SJSA1 (cell line): ENCODE measurements around the gene TTLL9. TPM values are rescaled to one million over a fixed set of nuclear protein-coding genes. Genes with fewer than 3 reads are reported as not detected.
"Not testable (repeated sequence)": the region's sequence is repeated elsewhere in the genome, so short reads cannot be mapped to it uniquely, and the experiment has no call there.

Experiments used
- DNase-seq, 2 experiments: peaks; one replicate each; pipeline ENCODE4 v3.0.0-alpha.2; 2015 to 2020; ENCODE audit warnings: low spot score in 2 of 2, low read depth in 1 of 2
- H3K27ac ChIP-seq: fragments of 250-450 bp; sonication (Bioruptor Pico); 2 replicates; pipeline ENCODE4 v1.5.1; 2020; ENCODE audit warnings: mild to moderate bottlenecking, moderate library complexity
- H3K27me3 ChIP-seq: fragments of 250-450 bp; sonication (Bioruptor Pico); replicated peaks from 2 replicates; pipeline ENCODE4 v1.5.1; 2020; ENCODE audit warnings: mild to moderate bottlenecking, moderate library complexity
- H3K36me3 ChIP-seq: fragments of 250-450 bp; sonication (Bioruptor Pico); 2 replicates; pipeline ENCODE4 v1.5.1; 2020; ENCODE audit warnings: mild to moderate bottlenecking
- H3K4me1 ChIP-seq: fragments of 250-450 bp; sonication (Bioruptor Pico); replicated peaks from 2 replicates; pipeline ENCODE4 v1.6.1; 2021; ENCODE audit warnings: mild to moderate bottlenecking
- H3K4me3 ChIP-seq: fragments of 250-450 bp; sonication (Bioruptor Pico); 2 replicates; pipeline ENCODE4 v1.5.1; 2020; ENCODE audit warnings: mild to moderate bottlenecking
- H3K9me3 ChIP-seq: fragments of 250-450 bp; sonication (Bioruptor Pico); replicated peaks from 2 replicates; pipeline ENCODE4 v1.5.1; 2020; ENCODE audit warnings: mild to moderate bottlenecking
- total RNA-seq: library from RNA; depleted of rRNA; stranded (reverse); fragments of >200 nt; shearing (Covaris generic); gene quantifications from 2 replicates; pipeline ENCODE4 v1.2.3, GENCODE V29; 2014

Gene TTLL9
- total RNA-seq, 1 experiment from 2014 or later: not detected

DNA sequence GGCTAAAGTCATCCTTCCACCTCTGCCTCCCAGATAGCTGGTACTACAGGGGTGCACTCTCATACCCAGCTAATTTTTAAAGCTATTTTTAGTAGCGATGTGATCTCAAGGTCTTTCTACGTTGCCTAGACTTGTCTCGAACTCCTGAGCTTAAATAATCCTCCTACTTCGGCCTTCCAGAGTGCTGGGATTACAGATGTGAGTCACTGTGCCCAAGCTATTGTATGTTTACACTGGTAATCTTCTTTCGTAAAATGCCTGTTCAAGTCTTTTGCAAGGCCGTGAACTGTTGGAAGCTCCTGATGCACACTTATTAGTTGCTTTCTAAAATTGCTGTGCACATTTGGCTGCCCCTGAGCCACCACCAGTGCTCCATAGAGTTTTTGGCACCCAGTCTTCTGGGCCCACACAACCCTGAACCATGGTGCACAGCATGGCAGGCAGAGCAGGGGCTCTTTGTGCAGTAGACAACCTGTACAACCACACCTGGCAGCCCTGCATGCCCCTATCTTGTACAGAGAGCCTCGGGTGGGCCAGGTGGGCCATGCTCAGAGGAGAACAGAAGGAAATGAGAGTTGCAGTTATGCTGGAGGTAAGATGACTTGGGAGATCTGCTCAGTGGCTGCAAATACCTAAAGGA lies 48.2 kb downstream of the TTLL9 start:
- no peak for DNase-seq
- H3K27me3 ChIP-seq: no peaks in the 10 kb centered on the region
- no peaks in the 10 kb centered on the region for H3K9me3 ChIP-seq
- no peaks in the 10 kb centered on the region for H3K4me1 ChIP-seq
- no peak overlapping the region for H3K4me3 ChIP-seq
- H3K36me3 ChIP-seq: no peaks in the 10 kb centered on the region
- no peak overlapping the region for H3K27ac ChIP-seq

DNA sequence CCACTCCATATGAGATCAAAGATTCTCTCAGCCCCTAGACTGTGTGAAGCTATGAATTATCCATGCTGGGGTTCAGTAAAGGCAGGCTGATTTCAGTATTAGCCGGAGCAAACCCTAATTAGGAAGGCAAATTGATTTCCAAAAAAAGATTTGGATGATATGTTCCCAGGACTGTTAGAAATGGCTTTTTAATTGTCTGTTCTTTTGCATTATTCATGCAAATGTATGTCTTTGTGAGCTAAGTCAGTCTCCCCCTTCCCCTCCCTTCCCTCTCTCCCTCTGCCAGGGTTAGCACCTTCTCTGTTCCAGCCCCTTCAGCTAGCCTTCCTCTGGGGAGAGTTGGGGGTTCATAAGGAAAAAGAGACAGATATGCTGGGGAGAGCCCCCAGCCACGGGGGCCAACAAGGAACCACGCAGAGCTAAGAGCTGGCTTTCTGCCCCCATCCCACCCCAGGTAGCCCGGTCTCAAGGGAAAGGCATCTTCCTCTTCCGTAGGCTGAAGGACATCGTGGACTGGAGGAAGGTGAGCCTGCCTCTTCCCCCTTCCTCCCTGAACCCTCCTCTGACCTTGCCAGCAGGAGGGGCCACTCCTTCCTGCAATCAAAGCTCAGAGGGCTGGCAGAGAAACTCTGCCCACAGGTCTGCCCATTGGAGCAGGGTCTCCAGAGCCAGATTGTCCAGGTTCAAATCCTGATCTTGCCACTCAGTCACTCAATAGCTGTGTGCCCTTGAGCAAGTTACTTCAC lies 49.1 kb downstream of the TTLL9 start:
- DNase-seq: no peak
- H3K27ac ChIP-seq: no peak overlapping the region
- no peaks in the 10 kb centered on the region for H3K4me1 ChIP-seq
- H3K36me3 ChIP-seq: no peaks in the 10 kb centered on the region
- no peaks in the 10 kb centered on the region for H3K9me3 ChIP-seq
- H3K27me3 ChIP-seq: no peaks in the 10 kb centered on the region
- no peak overlapping the region for H3K4me3 ChIP-seq

DNA sequence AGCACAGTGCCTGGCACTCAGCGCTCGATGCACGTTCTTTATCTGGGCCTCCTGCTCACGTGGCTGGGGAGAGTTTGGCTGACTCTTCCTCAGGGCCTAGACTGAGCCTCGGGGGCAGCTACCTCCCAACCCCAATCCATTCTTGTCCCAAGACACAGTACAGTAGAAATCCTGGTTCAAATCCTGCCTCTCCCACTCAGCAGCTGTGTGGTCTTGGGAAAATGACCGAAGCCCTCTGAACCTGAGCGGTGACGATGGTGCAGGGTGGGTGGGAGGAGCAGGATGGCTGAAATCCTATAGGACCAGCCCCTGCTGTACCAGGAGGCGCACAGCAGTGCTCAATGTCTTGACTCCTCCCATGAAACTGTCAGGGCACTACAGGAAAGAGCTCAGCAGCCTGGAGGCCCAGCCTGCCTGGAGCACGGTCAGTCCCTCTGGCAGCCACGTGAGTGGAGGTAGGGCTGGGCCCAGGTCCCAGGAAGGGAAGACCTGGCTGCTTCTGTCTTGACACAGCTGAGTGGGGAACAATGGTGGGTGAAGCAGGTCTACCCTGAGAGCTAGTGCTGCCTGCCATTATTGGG lies 49.9 kb downstream of the TTLL9 start:
- Histone ChIP-seq H3K36me3 (no peaks in the 10 kb centered on the region), H3K4me1 (no peaks in the 10 kb centered on the region), H3K4me3 (no peak overlapping the region), H3K27ac (no peak overlapping the region), H3K9me3 (no peaks in the 10 kb centered on the region), H3K27me3 (peaks cover 2% of the 10 kb centered on the region; the same call in 1 of the 2 replicates)
- no peak for DNase-seq

DNA sequence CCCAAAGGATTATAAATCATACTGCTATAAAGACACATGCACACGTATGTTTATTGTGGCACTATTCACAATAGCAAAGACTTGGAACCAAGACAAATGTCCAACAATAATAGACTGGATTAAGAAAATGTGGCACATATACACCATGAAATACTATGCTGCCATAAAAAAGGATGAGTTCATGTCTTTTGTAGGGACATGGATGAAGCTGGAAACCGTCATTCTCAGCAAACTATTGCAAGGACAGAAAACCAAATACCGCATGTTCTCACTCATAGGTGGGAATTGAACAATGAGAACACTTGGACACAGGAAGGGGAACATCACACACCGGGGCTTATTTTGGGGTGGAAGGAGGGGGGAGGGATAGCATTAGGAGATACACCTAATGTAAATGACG lies 51.0 kb downstream of the TTLL9 start:
- H3K4me1 ChIP-seq, H3K27ac ChIP-seq, H3K9me3 ChIP-seq, H3K36me3 ChIP-seq, H3K27me3 ChIP-seq, H3K4me3 ChIP-seq, DNase-seq: not testable (repeated sequence)

DNA sequence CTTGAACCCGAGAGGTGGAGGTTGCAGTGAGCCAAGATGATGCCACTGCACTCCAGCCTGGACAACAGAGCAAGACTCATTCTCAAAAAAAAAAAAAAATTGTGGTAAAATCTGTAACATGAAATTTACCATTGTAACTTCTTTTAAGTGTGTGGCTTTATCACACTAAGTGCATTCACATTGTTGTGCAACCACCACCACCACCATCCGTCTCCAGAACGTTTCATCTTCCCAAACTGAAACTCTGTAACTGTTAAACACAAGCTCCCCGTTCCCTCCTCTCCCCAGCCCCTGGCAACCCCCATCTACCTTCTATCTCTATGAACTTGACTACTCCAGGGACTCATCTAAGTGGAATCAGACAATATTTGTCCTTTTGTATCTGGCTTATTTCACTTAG lies 51.7 kb downstream of the TTLL9 start:
- DNase-seq: no peak
- Histone ChIP-seq H3K9me3 (no peaks in the 10 kb centered on the region), H3K4me3 (no peak overlapping the region), H3K27ac (no peak overlapping the region), H3K36me3 (no peaks in the 10 kb centered on the region), H3K27me3 (peaks cover 4% of the 10 kb centered on the region; the same call in 1 of the 2 replicates), H3K4me1 (no peaks in the 10 kb centered on the region)

GRCh38 chr20:31922588-31922987 lies 52.2 kb downstream of the TTLL9 start:
- H3K27me3 ChIP-seq: peaks cover 4% of the 10 kb centered on the region; the same call in 1 of the 2 replicates
- no peaks in the 10 kb centered on the region for H3K36me3 ChIP-seq
- H3K4me3 ChIP-seq: no peak overlapping the region
- no peaks in the 10 kb centered on the region for H3K9me3 ChIP-seq
- no peak overlapping the region for H3K27ac ChIP-seq
- no peak for DNase-seq
- H3K4me1 ChIP-seq: no peaks in the 10 kb centered on the region

DNA sequence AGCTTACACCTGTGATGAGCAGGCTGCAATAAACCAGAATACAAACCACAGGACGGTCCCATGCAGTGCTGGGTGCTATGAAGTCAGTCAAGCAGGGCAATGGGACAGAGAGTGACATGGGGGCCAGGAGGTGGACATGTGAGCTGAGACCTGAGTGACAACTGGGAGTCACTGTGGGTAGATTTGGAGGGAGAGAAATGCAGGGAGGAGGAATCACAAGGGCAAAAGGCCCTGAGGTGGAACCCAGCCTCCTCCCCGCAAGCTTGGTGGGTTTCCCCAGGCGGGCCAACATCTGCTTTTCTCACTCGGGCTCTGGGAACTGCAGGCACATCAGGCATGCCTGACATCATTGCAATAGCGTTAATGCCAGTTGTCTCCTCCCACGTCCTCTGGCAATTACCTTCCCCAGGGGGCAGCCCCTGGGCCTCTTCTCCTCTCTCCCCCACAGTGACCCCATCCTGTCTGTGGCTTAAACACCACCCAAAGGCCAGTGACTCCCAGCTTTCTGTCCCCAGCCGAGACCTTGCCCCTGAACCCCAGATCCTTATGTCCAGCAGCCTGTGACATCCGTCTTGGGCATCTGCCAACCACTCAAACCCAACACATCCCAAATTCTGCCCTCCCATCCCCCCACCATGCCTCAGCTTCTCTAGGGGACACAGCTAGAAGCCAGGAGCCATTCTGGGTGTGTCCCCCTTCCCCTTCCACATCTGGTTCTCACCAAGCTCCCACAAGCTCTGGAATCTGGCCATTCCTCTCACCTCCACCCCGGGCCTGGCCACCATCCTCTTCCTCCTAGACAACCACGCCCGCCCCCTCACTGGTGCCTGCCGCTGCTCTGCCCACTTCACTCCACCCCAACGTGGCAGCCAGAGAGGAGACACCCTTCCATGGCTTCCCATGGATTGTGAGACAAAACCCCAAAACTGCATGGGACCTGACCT lies 53.2 kb downstream of the TTLL9 start:
- H3K27ac ChIP-seq: no peak overlapping the region
- no peak overlapping the region for H3K4me3 ChIP-seq
- no peaks in the 10 kb centered on the region for H3K36me3 ChIP-seq
- peaks cover 10% of the 10 kb centered on the region; the same call in 1 of the 2 replicates for H3K27me3 ChIP-seq
- no peaks in the 10 kb centered on the region for H3K9me3 ChIP-seq
- DNase-seq: no peak
- no peaks in the 10 kb centered on the region for H3K4me1 ChIP-seq

DNA sequence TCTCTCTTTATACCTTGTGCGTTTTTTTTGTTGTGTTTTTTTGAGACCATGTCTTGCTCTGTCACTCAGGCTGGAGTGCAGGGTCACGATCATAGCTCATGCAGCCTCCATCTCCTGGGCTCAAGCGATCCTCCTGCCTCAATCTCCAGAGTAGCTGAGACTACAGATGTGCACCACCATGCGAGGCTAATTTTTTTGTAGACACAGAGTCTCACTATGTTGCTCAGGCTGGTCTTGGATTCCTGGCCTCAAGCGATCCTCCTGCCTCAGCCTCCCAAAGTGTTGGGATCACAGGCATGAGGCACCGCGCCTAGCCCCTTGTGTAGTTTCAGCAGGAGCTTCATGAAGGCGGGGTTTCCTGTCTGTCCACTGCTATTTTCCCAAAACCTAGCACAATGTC lies 54.1 kb downstream of the TTLL9 start:
- DNase-seq: no peak
- no peaks in the 10 kb centered on the region for H3K4me1 ChIP-seq
- H3K9me3 ChIP-seq: no peaks in the 10 kb centered on the region
- no peak overlapping the region for H3K4me3 ChIP-seq
- H3K36me3 ChIP-seq: no peaks in the 10 kb centered on the region
- peaks cover 14% of the 10 kb centered on the region; the same call in 1 of the 2 replicates for H3K27me3 ChIP-seq
- no peak overlapping the region for H3K27ac ChIP-seq

DNA sequence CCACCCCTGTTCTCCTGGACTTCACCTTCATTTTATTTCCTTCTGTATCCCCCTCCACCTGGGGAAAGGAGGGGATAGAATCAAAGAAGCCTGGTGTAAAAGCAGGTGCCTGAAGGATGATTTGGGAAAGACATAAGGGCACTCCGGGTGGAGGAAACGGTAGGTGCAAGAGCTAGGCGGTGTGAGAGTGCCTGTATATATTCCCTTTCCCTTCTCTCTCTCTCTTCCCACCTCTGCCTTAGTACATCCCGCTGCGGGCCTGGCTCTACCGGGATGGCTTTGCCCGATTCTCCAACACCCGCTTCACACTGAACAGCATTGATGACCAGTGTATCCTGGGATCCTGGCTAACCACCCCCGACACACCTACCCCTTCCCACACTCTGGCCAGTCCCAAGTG lies 55.2 kb downstream of the TTLL9 start:
- Histone ChIP-seq H3K27me3 (peaks cover 18% of the 10 kb centered on the region; the same call in 1 of the 2 replicates), H3K9me3 (no peaks in the 10 kb centered on the region)

DNA sequence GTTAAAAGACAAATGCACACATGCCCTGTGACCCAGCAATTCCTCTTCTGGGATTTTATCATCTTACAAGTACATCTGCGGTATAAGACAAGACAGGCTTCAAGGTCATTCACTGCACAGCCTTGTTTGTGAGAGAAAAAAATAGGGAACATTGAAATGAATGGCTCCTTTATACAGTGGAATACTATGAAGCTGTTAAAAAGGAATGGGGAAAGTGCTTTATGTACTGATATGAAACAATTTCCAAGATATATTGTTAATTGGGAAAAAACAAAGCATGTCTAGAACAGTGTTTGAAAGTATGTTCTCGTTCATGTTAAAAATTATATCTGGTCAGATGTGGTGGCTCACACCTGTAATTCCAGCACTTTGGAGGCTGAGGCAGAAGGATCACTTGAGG lies 56.1 kb downstream of the TTLL9 start:
- DNase-seq: no peak
- no peaks in the 10 kb centered on the region for H3K4me1 ChIP-seq
- H3K27me3 ChIP-seq: peaks cover 19% of the 10 kb centered on the region; the same call in 1 of the 2 replicates
- H3K27ac ChIP-seq: no peak overlapping the region
- no peaks in the 10 kb centered on the region for H3K36me3 ChIP-seq
- H3K9me3 ChIP-seq: no peaks in the 10 kb centered on the region
- no peak overlapping the region for H3K4me3 ChIP-seq

More for the DNA sequence above, 55.2 kb downstream of the TTLL9 start:
- Histone ChIP-seq H3K4me3 (no peak overlapping the region), H3K27ac (no peak overlapping the region), H3K4me1 (no peaks in the 10 kb centered on the region), H3K36me3 (no peaks in the 10 kb centered on the region)
- DNase-seq: no peak

DNA sequence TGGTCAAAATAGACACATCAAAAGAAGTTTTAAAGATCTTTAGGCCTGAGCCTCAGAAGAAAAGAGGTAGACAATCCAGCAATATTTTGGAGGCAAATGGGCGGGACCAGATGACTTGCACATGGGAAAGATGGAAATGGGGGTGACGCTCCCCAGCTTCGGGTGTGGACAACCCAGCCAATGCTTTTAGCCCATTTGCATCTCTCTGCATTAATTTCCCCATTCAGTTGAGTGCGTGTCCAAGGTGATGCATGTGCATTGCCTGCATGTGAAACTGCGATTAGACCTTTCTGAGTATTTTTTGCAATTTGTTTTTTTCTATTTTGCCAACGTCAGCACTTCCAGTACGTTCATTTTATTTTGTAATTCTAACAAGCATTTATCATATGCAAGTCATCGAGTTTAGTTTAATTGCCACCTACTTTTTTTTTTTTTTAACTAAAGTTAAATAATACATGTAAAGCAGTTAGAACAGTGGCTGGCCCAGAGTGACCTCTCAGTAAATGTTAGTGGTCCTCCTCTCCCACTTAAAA lies 57.3 kb downstream of the TTLL9 start:
- Histone ChIP-seq H3K4me1 (no peaks in the 10 kb centered on the region), H3K9me3 (no peaks in the 10 kb centered on the region), H3K27me3 (peaks cover 19% of the 10 kb centered on the region; the same call in 1 of the 2 replicates), H3K27ac (no peak overlapping the region), H3K4me3 (no peak overlapping the region), H3K36me3 (no peaks in the 10 kb centered on the region)
- no peak for DNase-seq

- not testable (repeated sequence) for H3K9me3 ChIP-seq, H3K4me1 ChIP-seq, H3K4me3 ChIP-seq, H3K36me3 ChIP-seq, H3K27ac ChIP-seq, DNase-seq
- H3K27me3 ChIP-seq: peaks cover 19% of the 10 kb centered on the region; the same call in 1 of the 2 replicates
Observed at GRCh38 chr20:31929631-31930030, 59.2 kb downstream of the TTLL9 start.

DNA sequence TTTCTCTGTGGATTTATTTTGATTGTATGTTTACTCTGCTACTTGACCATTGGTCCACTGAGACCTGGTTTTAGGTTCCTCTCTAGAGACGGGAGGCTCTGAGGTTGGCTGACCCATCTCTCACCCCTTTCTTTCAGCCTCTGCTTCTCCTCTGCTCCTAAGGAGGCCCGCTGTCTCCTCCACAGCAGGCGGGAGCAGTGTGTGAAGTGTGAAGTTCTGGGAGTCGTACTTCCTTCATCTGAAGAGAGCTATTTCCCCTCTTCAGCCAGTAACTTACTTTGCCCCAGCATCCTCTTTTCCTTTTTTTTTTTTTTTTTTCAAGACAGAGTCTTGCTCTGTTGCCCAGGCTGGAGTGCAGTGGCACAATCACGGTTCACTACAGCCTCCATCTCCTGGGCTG lies 60.3 kb downstream of the TTLL9 start:
- H3K4me3 ChIP-seq: no peak overlapping the region
- H3K36me3 ChIP-seq: no peaks in the 10 kb centered on the region
- no peak for DNase-seq
- H3K27ac ChIP-seq: no peak overlapping the region
- H3K9me3 ChIP-seq: no peaks in the 10 kb centered on the region
- H3K4me1 ChIP-seq: no peaks in the 10 kb centered on the region
- H3K27me3 ChIP-seq: peaks cover 15% of the 10 kb centered on the region; the same call in 1 of the 2 replicates
